ENCODE results near the gene RTN4. TPM values are rescaled to one million over a fixed set of nuclear protein-coding genes. Genes with fewer than 3 reads are reported as not detected.

The RTN4 gene
- total RNA-seq, 2 donors from 2014 or later: 199 to 280 TPM

DNA sequence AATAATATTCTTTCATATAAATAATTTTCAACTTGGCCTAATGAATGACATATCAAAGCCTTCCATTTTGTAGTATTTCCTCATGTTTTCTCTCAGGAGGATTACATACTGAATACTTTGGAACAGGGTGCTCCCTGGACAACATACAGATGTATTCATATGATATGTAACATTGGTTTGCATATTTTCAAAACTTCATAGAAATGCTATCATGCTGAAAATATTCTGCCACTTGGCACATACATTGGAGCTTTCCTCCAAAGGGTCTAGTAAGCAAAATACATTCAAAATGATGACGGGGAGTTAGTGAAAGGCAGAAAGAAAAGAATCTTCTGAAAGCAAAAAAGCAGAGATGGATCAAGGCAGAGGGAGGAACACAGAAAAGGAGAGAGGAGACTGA, 38.1 kb upstream of the RTN4 start:
- TF ChIP-seq, protein P1, sequence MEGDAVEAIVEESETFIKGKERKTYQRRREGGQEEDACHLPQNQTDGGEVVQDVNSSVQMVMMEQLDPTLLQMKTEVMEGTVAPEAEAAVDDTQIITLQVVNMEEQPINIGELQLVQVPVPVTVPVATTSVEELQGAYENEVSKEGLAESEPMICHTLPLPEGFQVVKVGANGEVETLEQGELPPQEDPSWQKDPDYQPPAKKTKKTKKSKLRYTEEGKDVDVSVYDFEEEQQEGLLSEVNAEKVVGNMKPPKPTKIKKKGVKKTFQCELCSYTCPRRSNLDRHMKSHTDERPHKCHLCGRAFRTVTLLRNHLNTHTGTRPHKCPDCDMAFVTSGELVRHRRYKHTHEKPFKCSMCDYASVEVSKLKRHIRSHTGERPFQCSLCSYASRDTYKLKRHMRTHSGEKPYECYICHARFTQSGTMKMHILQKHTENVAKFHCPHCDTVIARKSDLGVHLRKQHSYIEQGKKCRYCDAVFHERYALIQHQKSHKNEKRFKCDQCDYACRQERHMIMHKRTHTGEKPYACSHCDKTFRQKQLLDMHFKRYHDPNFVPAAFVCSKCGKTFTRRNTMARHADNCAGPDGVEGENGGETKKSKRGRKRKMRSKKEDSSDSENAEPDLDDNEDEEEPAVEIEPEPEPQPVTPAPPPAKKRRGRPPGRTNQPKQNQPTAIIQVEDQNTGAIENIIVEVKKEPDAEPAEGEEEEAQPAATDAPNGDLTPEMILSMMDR (IDR thresholded peaks at IDR 0.05): no peak
- H3K27ac ChIP-seq: no peak overlapping the region
- H3K36me3 ChIP-seq: no peaks in the 10 kb centered on the region
- H3K4me3 ChIP-seq: no peak overlapping the region
- intact Hi-C loops (cut with DNase I): no loop called here
- no peak for DNase-seq
- no peaks in the 10 kb centered on the region for H3K4me1 ChIP-seq
- no peaks in the 10 kb centered on the region for H3K9me3 ChIP-seq
- H3K9ac ChIP-seq (ENCODE audit: low read depth in 2 of 2, low read length in 2 of 2): no peak overlapping the region
- H3K27me3 ChIP-seq: no peaks in the 10 kb centered on the region

DNA sequence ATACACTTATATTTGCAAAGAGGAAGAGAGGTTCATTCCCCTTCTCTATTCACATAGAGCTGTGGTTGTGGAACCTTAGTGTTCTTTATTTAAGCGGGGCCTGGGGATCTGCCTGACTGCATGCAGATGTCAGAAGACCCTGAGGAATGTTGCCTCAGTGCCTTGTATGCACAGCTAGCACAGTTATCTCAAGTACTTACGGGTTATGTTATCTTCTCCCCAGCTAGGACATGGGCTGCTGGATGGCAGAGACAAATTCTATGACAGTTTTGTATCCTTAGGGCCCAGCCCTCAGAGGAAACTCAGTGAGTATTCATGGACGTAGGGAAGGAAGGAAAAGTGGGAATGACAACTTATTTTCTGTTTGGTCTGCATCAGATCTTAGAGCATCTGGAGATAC, 37.7 kb upstream of the RTN4 start:
- H3K27ac ChIP-seq: no peak overlapping the region
- TF ChIP-seq, protein P1 (IDR thresholded peaks at IDR 0.05): no peak
- no peaks in the 10 kb centered on the region for H3K27me3 ChIP-seq
- H3K4me1 ChIP-seq: no peaks in the 10 kb centered on the region
- intact Hi-C loops (cut with DNase I): no loop called here
- no peaks in the 10 kb centered on the region for H3K36me3 ChIP-seq
- no peak overlapping the region for H3K9ac ChIP-seq (ENCODE audit: low read depth in 2 of 2, low read length in 2 of 2)
- no peaks in the 10 kb centered on the region for H3K9me3 ChIP-seq
- DNase-seq: no peak
- H3K4me3 ChIP-seq: no peak overlapping the region

DNA sequence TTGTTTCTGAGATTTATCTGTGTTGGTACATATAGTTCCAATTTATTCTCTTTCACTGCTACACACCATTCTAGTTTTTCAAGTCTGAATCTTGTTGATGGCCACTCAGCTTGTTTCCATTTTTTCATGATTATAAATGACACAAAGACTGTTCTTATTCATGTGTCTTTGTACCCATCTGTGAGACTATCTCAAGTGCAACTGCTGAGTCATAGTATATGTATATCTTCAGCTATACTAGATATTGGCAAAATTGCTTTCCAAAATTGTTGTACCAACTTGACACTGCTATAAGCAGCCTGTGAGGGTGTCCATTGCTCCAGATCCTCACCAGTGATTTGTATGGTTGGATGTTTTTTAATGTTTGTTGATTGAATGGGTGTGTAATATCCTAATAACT, 37.2 kb upstream of the RTN4 start:
- H3K9me3 ChIP-seq: no peaks in the 10 kb centered on the region
- no peaks in the 10 kb centered on the region for H3K36me3 ChIP-seq
- no peak for DNase-seq
- H3K4me1 ChIP-seq: no peaks in the 10 kb centered on the region
- H3K27me3 ChIP-seq: no peaks in the 10 kb centered on the region
- H3K27ac ChIP-seq: no peak overlapping the region
- TF ChIP-seq, protein P1 (IDR thresholded peaks at IDR 0.05): no peak
- intact Hi-C loops (cut with DNase I): no loop called here
- no peak overlapping the region for H3K4me3 ChIP-seq
- no peak overlapping the region for H3K9ac ChIP-seq (ENCODE audit: low read depth in 2 of 2, low read length in 2 of 2)

DNA sequence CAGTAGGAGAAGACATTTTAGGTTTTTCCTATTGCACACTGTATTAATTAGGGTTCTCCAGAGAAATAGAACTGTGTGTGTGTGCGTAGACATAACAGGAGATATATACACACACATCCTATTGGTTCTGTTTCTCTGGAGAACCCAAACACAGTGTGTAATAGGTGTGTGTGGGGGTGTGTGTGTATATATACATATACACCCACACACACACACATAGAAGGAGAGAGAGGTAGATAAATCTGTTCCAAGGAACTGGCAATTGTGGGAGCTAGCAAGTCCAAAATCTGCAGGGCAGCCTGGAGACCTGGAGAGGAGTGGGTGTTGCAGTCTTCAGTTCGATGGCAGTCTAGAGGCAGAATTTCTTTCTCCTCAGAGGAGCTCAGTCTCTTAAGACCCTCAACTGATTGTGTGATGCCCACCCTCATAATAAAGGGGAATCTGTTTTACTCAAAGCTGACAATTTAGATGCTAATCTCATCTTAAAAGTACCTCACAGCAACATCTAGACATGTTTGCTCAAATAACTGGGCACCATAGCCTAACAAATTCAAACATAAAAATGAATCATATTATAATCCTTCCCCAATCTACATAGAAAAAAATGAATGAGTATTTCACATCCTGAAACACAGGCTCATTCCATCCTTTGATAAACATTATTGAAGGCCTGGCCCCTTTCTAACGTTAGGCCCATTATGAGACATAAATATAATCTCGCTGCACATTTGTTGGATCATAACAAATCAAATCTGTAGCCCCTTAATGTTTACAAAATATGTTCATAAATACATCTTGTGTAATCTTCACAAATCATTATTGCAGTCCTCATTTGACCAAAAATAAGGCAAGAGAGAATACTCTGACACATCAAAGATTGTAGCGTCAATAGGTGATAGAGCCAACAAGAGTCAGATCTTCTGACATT, 35.1 kb upstream of the RTN4 start:
- Histone ChIP-seq H3K27me3 (no peaks in the 10 kb centered on the region), H3K4me3 (no peak overlapping the region), H3K9ac (ENCODE audit: low read depth in 2 of 2, low read length in 2 of 2) (no peak overlapping the region), H3K4me1 (no peaks in the 10 kb centered on the region), H3K9me3 (no peaks in the 10 kb centered on the region), H3K27ac (no peak overlapping the region), H3K36me3 (no peaks in the 10 kb centered on the region)
- TF ChIP-seq, protein P1 (IDR thresholded peaks at IDR 0.05): no peak
- no peak for DNase-seq
- intact Hi-C loops (cut with DNase I): no loop called here

DNA sequence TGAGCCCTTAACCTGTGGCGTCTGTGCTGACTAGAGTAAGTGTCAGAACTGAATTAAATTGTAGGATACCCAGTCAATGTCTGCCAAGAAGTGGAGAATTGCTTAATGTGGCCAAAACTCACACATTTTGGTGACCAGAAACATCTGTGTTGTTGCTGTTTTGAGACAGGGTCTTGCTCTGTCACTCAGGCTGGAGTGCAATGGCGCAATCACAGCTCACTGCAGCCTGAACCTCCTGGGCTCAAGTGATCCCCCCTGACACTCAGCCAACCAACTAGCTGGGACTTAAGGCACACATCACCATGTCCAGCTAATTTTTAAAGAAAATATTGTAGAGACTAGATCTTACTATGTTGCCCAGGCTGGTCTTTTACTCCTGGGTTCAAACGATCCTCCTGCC, 34.4 kb upstream of the RTN4 start:
- Histone ChIP-seq H3K27me3 (no peaks in the 10 kb centered on the region), H3K9me3 (no peaks in the 10 kb centered on the region), H3K27ac (no peak overlapping the region), H3K4me1 (no peaks in the 10 kb centered on the region), H3K9ac (ENCODE audit: low read depth in 2 of 2, low read length in 2 of 2) (no peak overlapping the region), H3K4me3 (no peak overlapping the region), H3K36me3 (no peaks in the 10 kb centered on the region)
- TF ChIP-seq, protein P1 (IDR thresholded peaks at IDR 0.05): no peak
- no peak for DNase-seq
- intact Hi-C loops (cut with DNase I): no loop called here
